Measurements from ENCODE around the gene MYH9. TPM values are rescaled to one million over a fixed set of nuclear protein-coding genes. Genes with fewer than 3 reads are reported as not detected.
A peak's percentile ranks its signal among the peaks of the same experiment; 100 is the strongest.

MYH9 gene
- total RNA-seq, 1 experiment from 2014 or later: 258 TPM

- TF ChIP-seq, protein P1, sequence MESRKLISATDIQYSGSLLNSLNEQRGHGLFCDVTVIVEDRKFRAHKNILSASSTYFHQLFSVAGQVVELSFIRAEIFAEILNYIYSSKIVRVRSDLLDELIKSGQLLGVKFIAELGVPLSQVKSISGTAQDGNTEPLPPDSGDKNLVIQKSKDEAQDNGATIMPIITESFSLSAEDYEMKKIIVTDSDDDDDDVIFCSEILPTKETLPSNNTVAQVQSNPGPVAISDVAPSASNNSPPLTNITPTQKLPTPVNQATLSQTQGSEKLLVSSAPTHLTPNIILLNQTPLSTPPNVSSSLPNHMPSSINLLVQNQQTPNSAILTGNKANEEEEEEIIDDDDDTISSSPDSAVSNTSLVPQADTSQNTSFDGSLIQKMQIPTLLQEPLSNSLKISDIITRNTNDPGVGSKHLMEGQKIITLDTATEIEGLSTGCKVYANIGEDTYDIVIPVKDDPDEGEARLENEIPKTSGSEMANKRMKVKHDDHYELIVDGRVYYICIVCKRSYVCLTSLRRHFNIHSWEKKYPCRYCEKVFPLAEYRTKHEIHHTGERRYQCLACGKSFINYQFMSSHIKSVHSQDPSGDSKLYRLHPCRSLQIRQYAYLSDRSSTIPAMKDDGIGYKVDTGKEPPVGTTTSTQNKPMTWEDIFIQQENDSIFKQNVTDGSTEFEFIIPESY (IDR thresholded peaks at IDR 0.05; ENCODE audit: extremely low read depth, insufficient replicate concordance, low read length): no peak
- TF ChIP-seq YY1 (IDR thresholded peaks at IDR 0.05; ENCODE audit: extremely low read depth, insufficient replicate concordance, low read depth, low read length) (peak; percentile 5), POLR2AphosphoS5 (IDR thresholded peaks at IDR 0.05; ENCODE audit: low read depth, low read length) (peak; percentile 55), JUND (IDR thresholded peaks at IDR 0.05) (peak; percentile 69)
These were observed 56.4 kb downstream of the MYH9 start (continued) for GRCh38 chr22:36331306-36331911.

DNA sequence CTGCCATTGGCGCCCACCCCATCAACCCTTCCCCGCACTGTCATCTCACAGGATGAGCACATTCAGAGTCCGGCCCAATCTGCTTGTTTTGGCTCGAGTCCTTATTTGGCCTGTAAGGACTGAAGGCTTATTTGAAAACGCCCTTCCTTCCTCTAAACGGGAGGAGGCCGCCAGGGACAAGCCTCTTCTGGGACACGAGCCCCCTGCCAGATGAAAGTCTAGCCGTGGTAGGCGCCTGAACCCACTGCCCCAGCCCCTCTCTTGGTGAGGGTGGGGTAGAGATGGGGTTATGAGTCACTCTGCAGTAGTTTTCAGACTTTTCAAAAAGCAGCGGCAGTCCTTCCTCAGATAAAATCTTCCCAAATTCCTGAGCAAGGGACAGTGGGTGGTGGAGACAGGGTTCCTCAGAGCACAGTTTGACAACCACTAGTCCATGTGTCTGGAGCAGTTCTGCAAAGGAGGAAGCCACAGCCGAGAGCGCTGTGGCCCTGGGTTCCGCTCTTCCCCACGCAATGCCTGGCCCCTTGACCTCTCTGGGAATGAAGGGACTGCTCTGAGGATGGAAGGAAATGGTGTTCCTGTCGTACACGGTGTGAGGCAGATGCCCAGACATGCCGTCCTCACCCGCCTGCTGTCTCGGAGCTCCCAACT, 57.0 kb downstream of the MYH9 start:
- H3K27ac ChIP-seq (ENCODE audit: low read depth, low read length): peak overlapping the region; percentile 87
- ChIA-PET RAD21 (ENCODE audit: low non-redundant PET in 1 of 2, low total read pairs in 2 of 2, uncharacterized antibody in 2 of 2, unreplicated experiment in 2 of 2) (no interaction called here), POLR2A (interaction anchor here (0.8 to 2.2 kb wide), 4 partner anchors 34 to 138 kb away, joined by 3 to 7 read pairs (median 6); no protein-coding TSS in a partner anchor), CTCF (interaction anchor here (0.9 to 1.0 kb wide), 2 partner anchors 29 to 139 kb away, joined by 3 to 5 read pairs; no protein-coding TSS in a partner anchor)
- DNase-seq (ENCODE audit: low read depth, low spot score): no peak
- no TSS peak for BruUV-seq (replicated peaks)
- peak overlapping the region; percentile 67 for H3K4me2 ChIP-seq (ENCODE audit: low read length)
- H3K79me2 ChIP-seq (ENCODE audit: insufficient read depth, low read length): peaks cover 100% of the 10 kb centered on the region
- H3K36me3 ChIP-seq (ENCODE audit: control insufficient read depth in 1 of 2, insufficient read depth in 2 of 2, low read length in 2 of 2): peaks cover 21 to 36% of the 10 kb centered on the region in 2 experiments; a peak in 3 of 4 replicates
- ATAC-seq: no peak; the same call in 1 of the 2 replicates
- no peak overlapping the region for H2AFZ ChIP-seq (ENCODE audit: low read depth, low read length, poor library complexity, severe bottlenecking)
- no peaks in the 10 kb centered on the region for H3K9me3 ChIP-seq (ENCODE audit: control insufficient read depth in 1 of 2, insufficient read depth in 1 of 2, low read depth in 1 of 2, low read length in 2 of 2)
- peak overlapping the region; percentile 60 for H3K9ac ChIP-seq (ENCODE audit: low read length)
- no peaks in the 10 kb centered on the region for H3K9me2 ChIP-seq (ENCODE audit: insufficient read depth)
- H3K4me1 ChIP-seq (ENCODE audit: control insufficient read depth in 1 of 2, insufficient read depth in 2 of 2, low read length in 2 of 2): peaks cover 64 to 80% of the 10 kb centered on the region in 2 experiments
- intact Hi-C loops (cut with micrococcal nuclease): loop anchor here (5.0 kb wide), 1 partner anchor 57 kb away; the partner anchor contains the start of gene MYH9
- H3K4me3 ChIP-seq (replicated peaks in 1 of 2; ENCODE audit: low read depth in 1 of 2, low read length in 2 of 2): peak overlapping the region in 1 of 2 experiments; percentile 10; a peak in 1 of 4 replicates
- TF ChIP-seq FOSL1 (IDR thresholded peaks at IDR 0.05; ENCODE audit: low read depth) (0 out of 2 replicates have a peak, but pooled peaks have one; percentile 8), MAX (IDR thresholded peaks at IDR 0.05) (no peak)
- no peaks in the 10 kb centered on the region for H4K20me1 ChIP-seq (ENCODE audit: insufficient read depth)
- H3K27me3 ChIP-seq (ENCODE audit: insufficient read depth, low read length): no peaks in the 10 kb centered on the region

Data from HCT116 (cell line).